Motor neuron (in vitro differentiated cells): ENCODE results near the gene PEG3. TPM values are rescaled to one million over a fixed set of nuclear protein-coding genes. Genes with fewer than 3 reads are reported as not detected.
A peak's percentile ranks its signal among the peaks of the same experiment; 100 is the strongest.

Source experiments
- ATAC-seq, 8 experiments: fragments of 200-7000 bp; cut with Tn5 transposase; replicated peaks in 6 of 8; 2 replicates each; pipeline ENCODE4 v1.8.0; 2021; ENCODE audit warnings: mild to moderate bottlenecking in 8 of 8, moderate library complexity in 8 of 8
- H3K27ac ChIP-seq, 2 donors: fragments of 250-450 bp; sonication (Bioruptor Pico); 2 replicates each; pipeline ENCODE4 v1.9.0; 2021; ENCODE audit warnings: antibody characterized with exemption in 2 of 2, mild to moderate bottlenecking in 2 of 2, moderate library complexity in 1 of 2
- H3K4me1 ChIP-seq, 2 donors: fragments of 250-450 bp; sonication (Bioruptor Pico); replicated peaks in 1 of 2; 2 replicates each; pipeline ENCODE4 v1.6.1; 2021; ENCODE audit warnings: antibody characterized with exemption in 2 of 2, mild to moderate bottlenecking in 2 of 2, moderate library complexity in 1 of 2
- H3K4me3 ChIP-seq, 5 donors: fragments of 250-450 bp; sonication (Bioruptor Pico); 2 replicates each; pipeline ENCODE4 v1.9.0; 2021; ENCODE audit warnings: antibody characterized with exemption in 5 of 5, mild to moderate bottlenecking in 5 of 5, moderate library complexity in 4 of 5
- WGBS, 10 experiments: fragments of 450-650 bp; shearing (Covaris generic); methylation state at CpG; one replicate each; pipeline ENCODE4 v1.0.0; 2022; 5-methylcytosine and 5-hydroxymethylcytosine counted together
- in situ Hi-C, 9 experiments: fragments of 400-800 bp; cut with MboI; loops; one replicate each; pipeline ENCODE4 v1.15.0; 2021; ENCODE audit warnings: low sequenced_read_pairs in 9 of 9, low pct_unique_long_range_greater_than_20kb in 2 of 9; ENCODE audit not compliant: unreplicated experiment in 9 of 9
- total RNA-seq, 8 experiments: library from RNA; unstranded; fragments of 300-600 nt; gene quantifications; 2 replicates each; pipeline versions ENCODE4 v1.2.3 to v1.2.4, GENCODE V29; 2022

PEG3 gene
- total RNA-seq, result 1 to 10 TPM in 1 of 8 experiments, under 1 TPM in 7; under 0.01 to 2.5 (median 0.09) TPM

DNA sequence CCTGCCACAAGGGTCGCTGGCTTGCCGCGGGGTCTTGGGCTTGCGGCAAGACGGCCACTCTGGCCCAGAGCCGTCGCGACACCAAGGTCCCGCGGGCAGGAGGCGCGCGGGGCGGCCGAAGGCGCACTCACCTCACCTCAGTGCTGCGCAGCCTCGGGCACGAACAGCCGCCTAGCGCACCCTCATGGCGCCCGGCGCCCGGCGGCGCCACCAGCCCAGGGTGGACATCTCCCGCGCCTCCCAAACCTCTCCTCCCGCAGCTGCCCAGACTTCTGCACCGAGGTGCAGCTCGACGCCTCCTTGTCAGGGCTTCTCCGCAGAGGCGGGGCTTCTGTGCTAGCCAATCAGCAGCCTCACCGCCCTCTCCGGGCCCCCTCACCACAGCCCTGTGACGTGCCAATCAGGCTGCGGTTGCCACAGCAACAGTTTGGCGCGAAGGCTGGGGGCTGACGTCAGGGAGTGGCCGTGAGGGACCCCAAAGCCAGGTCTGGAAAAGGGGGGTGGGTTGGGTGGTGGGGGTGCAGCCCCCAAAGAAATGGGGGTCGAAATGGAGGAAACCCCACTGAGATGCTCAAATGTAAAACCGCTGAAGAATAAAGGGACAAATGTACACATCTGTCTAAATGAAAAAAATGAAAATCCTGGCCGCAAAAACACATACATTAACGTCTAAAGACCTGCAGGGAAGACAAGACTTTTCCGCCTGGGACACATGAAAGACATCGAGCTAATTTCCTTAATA is at the start of gene PEG3, which contains the start of gene ZIM2:
TSS of gene PEG3 (minus strand) at position 276 of the 742 bp plus-strand sequence. CDS start 16,071 bp downstream, outside the sequence.
TSS of gene ZIM2 (minus strand) at position 276 of the 742 bp plus-strand sequence. CDS start 16,449 bp downstream, outside the sequence.
- 0 to 71% (median 63%) methylated on average over 2 to 14 of the region's 49 CpGs; no CpG with 5 or more reads in 1 of the 10 experiments for WGBS, 10 experiments
- in situ Hi-C loops, result no loop called here
- Histone ChIP-seq H3K4me3 (peak within 1 kb of the TSS in 1 of 5 donors; percentile 52), H3K4me1 (no peaks in the 10 kb centered on the region), H3K27ac (no peak within 1 kb of the TSS)
- ATAC-seq, result peak in 1 of 8 experiments; percentile 18

- H3K27ac ChIP-seq, result no peak overlapping the region
- ATAC-seq, result no peak
- WGBS, 10 experiments, result 5 to 59% (median 29%) methylated on average over 1 to 7 of the region's 14 CpGs; no CpG with 5 or more reads in 5 of the 10 experiments
- no peaks in the 10 kb centered on the region for H3K4me1 ChIP-seq
- no peak overlapping the region for H3K4me3 ChIP-seq
- in situ Hi-C loops, result no loop called here
Measured at GRCh38 chr19:56885173-56885985, 44.9 kb upstream of the PEG3 start.

- H3K27ac ChIP-seq, result no peak overlapping the region
- no peaks in the 10 kb centered on the region for H3K4me1 ChIP-seq
- ATAC-seq, result no peak
- 3 to 87% (median 53%) methylated on average over 4 of the region's 5 CpGs; no CpG with 5 or more reads in 5 of the 10 experiments for WGBS, 10 experiments
- no peak overlapping the region for H3K4me3 ChIP-seq
- in situ Hi-C loops, result no loop called here
Measured at GRCh38 chr19:56884441-56884840, 43.9 kb upstream of the PEG3 start.

GRCh38 chr19:56880592-56881190 is 40.2 kb upstream of the PEG3 start:
- no peak for ATAC-seq
- in situ Hi-C loops, result no loop called here
- Histone ChIP-seq H3K4me3 (no peak overlapping the region), H3K27ac (no peak overlapping the region), H3K4me1 (no peaks in the 10 kb centered on the region)
- WGBS, 10 experiments, result 0 to 59% (median 28%) methylated on average over 1 to 5 of the region's 5 CpGs; no CpG with 5 or more reads in 1 of the 10 experiments

- 13 to 76% (median 50%) methylated on average over 2 to 19 of the region's 19 CpGs for whole genome bisulfite sequencing, 10 experiments
- no peak for ATAC-seq
- in situ Hi-C loops, result no loop called here
- Histone ChIP-seq H3K4me3 (no peak overlapping the region), H3K27ac (no peak overlapping the region), H3K4me1 (no peaks in the 10 kb centered on the region)
Measured at GRCh38 chr19:56877069-56877715, 36.7 kb upstream of the PEG3 start.

DNA sequence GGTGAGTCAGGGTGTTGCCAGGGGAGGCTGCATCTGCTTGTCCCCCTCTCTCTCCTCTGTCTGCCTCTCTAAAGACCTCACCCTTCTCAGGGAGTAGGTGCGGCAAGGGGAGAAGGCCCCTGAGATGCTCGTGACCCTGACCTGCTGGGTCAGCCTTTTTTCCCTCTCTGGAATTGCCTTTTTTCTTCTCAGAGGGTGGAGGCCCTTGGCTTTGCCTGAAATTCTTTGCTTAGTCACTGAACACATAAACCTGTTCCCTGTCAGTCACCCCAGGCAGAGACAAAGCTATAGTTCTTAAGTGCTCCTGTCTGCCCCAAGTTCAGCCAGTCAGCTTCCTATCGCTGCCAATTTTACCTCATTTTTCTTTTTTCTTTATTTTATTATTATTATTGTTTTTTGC is 35.2 kb upstream of the PEG3 start:
- Histone ChIP-seq H3K4me1 (no peaks in the 10 kb centered on the region), H3K27ac (no peak overlapping the region), H3K4me3 (no peak overlapping the region)
- no peak for ATAC-seq
- WGBS, 10 experiments, result 0 to 80% (median 47%) methylated on average over 1 to 3 of the region's 3 CpGs
- in situ Hi-C loops, result no loop called here

DNA sequence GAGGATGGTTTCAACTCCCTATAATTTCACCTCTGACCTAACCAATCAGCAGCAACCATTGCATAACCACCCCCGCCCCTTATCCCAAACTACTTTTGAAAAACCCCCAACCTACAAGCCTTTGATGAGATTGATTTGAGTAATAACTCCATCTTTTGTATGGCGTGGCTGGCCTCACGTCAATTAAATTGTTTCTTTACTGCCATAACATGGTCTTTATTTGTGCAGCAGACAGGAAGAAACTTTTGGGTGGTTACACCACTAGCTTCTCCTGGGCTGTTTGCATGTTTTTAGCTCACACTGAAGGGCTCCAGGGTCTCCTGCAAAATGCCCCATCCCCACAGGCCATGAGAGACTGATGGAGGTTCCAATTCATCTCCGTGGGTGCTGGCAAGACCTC is 34.0 kb upstream of the PEG3 start:
- Histone ChIP-seq H3K27ac (no peak overlapping the region), H3K4me1 (no peaks in the 10 kb centered on the region), H3K4me3 (no peak overlapping the region)
- ATAC-seq, result no peak
- WGBS, 10 experiments, result 9 to 70% (median 39%) methylated on average over 2 to 4 of the region's 4 CpGs; no CpG with 5 or more reads in 3 of the 10 experiments
- in situ Hi-C loops, result no loop called here

- Histone ChIP-seq H3K4me1 (no peaks in the 10 kb centered on the region), H3K27ac (no peak overlapping the region), H3K4me3 (no peak overlapping the region)
- no peak for ATAC-seq
- in situ Hi-C loops, result no loop called here
- 20 to 80% (median 56%) methylated on average over 1 to 3 of the region's 5 CpGs; no CpG with 5 or more reads in 6 of the 10 experiments for WGBS, 10 experiments
Measured at GRCh38 chr19:56873493-56873892, 33.0 kb upstream of the PEG3 start.

DNA sequence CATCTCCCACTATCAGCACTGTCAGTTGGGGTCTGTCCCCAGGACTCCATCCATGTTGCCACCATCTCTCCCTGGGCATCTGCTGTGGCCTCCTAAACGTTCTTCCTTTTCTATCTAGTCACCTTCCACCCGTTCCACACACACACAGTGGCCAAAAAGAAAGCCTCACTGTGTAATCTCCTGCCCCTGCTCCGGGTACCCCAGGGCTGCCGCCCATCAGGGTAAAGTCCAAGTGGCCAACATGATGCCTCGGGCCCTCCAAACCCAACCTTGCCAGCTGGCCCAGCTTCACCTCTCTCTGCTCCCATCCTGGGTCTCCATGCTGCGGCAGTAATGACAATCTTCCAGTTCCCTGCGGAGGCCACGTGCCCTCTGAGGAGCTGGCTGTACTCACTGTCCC is 29.4 kb upstream of the PEG3 start:
- 0 to 60% (median 33%) methylated on average over 1 to 8 of the region's 8 CpGs; no CpG with 5 or more reads in 1 of the 10 experiments for whole genome bisulfite sequencing, 10 experiments
- no peak for ATAC-seq
- Histone ChIP-seq H3K4me3 (no peak overlapping the region), H3K4me1 (no peaks in the 10 kb centered on the region), H3K27ac (no peak overlapping the region)
- in situ Hi-C loops, result no loop called here

- in situ Hi-C loops, result no loop called here
- no peak for ATAC-seq
- WGBS, 10 experiments, result 14 to 62% (median 42%) methylated on average over 1 of the region's 1 CpG; no CpG with 5 or more reads in 4 of the 10 experiments
- Histone ChIP-seq H3K27ac (no peak overlapping the region), H3K4me3 (no peak overlapping the region), H3K4me1 (no peaks in the 10 kb centered on the region)
Measured at GRCh38 chr19:56868446-56868845, 27.9 kb upstream of the PEG3 start.

- H3K4me3 ChIP-seq, result no peak overlapping the region
- in situ Hi-C loops, result no loop called here
- ATAC-seq, result peak in 4 of 8 experiments; percentile 49 to 98 (median 73)
- no peak overlapping the region for H3K27ac ChIP-seq
- 0 to 60% (median 14%) methylated on average over 1 to 2 of the region's 2 CpGs; no CpG with 5 or more reads in 2 of the 10 experiments for WGBS, 10 experiments
- H3K4me1 ChIP-seq, result no peaks in the 10 kb centered on the region
Measured at GRCh38 chr19:56866538-56866937, 26.0 kb upstream of the PEG3 start.

DNA sequence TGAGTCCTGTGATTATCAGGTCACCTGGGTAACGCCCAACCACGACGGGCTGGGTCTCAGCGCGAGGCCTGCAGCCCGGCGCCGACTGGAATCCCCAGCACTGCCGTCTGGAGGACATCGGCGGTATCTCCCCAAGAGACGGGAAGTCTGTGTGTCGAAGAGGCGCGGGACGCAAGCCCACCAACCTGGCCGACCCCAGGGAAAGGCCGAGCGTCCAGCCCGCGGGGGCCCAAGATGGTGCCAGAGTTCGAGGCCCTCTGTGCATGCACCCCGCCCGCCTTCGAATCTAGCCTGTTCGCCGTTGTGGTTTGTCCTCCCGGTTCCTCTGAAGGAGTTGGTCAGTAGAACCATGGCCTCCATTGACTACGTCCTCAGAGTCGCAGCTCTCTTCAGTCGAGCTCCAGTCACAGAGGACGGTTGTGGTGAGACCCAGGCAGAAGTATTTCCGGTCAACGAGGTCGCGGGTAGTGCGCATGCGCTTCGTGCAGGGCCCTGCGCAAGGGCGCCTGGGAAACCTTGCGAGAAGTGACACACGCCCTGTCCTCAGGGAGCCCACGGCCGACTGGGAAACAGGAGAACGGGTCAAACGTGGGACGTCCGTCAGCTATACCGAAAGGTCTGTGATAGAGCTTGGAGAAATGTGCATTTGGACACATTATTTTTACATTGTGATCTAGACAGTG is 24.1 kb upstream of the PEG3 start:
- 60 to 100% (median 77%) methylated on average over 1 to 20 of the region's 50 CpGs for WGBS, 10 experiments
- in situ Hi-C loops, result no loop called here
- Histone ChIP-seq H3K27ac (no peak overlapping the region), H3K4me3 (no peak overlapping the region), H3K4me1 (no peaks in the 10 kb centered on the region)
- no peak for ATAC-seq
